NCI-H446 treated with DMSO at 0.1 percent for 48 hours (cell line): Measurements from ENCODE around the gene CYGB.
"Not testable (repeated sequence)": the region's sequence is repeated elsewhere in the genome, so short reads cannot be mapped to it uniquely, and the experiment has no call there.

ENCODE experiments used
- DNase-seq: peaks from one replicate; lab custom pipeline; 2025; lab: John Stamatoyannopoulos, UW

CYGB gene

GRCh38 chr17:76567634-76568432 is 30.3 kb upstream of the CYGB start:
- no peak for DNase-seq

DNA sequence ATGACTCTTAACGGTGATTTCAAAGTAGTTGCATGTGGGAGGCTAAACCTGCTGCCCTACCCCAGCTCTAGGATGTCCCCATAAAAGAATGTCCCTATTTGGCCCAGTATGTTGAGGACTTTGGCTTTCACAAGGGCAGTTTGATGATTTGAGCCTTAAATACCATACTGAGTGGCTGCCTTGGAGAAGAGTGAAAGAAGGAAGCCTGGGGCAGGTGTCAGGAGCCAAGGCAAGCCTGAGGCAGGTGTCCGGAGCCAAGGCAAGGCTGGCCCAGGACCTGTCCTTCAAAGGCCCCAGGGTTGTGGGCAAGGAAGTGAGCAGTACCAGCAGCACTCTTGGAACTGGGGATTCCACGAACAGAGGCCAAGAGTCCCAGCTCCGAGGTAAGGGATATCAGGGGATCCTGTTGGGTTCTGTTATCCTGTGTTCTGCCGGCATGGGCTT is 29.5 kb upstream of the CYGB start:
- no peak for DNase-seq

DNA sequence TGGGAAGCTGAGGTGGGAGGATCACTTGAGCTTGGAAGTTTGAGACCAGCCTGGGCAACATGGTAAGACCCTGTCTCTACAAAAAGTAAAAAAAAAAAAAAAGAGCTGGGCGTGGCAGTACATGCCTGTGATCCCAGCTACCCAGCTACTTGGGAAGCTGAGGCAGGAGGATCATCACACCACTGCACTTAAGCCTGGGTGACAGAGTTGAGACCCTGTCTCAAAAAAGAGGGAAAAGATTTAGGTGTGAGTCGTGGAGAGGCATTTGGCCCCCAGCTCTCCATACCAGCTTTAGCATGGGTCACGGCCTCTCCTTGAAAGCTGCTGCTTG is 29.1 kb upstream of the CYGB start:
- DNase-seq: no peak

GRCh38 chr17:76565728-76566612 is 28.5 kb upstream of the CYGB start:
- no peak for DNase-seq

DNA sequence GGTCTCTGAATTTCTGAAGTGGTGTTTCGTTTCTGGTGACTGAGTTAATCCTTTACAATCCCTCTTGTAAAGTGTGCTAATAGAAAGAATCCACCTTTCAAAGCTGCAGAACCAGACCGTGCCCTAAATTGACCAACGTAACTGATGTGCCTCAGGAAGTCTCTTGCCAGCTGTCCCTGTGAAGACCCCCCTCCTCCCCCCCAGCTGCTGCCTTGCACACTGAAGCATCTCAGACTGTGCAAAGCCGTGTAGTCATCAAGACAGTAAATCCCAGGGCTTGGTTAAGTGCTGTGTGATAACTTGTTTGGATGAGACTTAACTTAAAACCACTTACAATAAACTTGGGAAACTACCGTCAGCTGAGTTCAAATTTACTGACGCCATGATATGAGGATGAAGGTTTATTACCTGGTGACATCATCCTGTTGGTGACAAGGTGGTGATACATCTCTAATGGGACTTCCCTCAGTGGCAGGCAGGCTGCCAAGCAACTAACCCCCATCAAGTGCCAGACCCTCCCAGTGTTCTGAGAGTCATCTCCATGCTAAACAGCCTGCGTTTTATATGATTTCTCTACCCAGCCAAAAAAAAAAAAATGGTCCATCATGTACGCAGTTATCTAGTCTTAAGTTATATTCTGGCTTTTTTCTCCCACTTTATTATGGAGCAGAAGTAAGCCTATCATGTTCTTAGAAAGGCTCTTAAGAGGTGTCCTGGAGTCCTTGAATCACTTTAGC is 27.6 kb upstream of the CYGB start:
- DNase-seq: not testable (repeated sequence)

DNA sequence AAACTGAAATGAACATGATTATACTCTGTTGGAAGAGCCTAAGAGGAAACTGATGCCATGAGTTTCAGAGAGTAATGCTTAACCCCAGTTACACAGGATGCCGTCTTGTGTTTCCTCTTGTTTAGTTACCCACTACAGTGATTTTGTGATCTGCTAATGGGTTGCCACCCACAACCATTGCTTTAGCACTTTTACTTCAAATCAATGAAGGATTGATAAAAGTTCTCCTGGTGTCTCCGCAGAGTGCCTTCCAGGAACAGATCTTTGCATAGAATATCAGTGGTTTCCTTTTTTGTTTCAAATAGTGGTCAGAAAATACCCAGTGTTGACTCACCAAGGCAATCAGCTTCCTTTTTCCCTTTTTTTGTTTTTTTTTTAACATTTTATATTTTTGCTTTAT is 25.9 kb upstream of the CYGB start:
- not testable (repeated sequence) for DNase-seq

DNA sequence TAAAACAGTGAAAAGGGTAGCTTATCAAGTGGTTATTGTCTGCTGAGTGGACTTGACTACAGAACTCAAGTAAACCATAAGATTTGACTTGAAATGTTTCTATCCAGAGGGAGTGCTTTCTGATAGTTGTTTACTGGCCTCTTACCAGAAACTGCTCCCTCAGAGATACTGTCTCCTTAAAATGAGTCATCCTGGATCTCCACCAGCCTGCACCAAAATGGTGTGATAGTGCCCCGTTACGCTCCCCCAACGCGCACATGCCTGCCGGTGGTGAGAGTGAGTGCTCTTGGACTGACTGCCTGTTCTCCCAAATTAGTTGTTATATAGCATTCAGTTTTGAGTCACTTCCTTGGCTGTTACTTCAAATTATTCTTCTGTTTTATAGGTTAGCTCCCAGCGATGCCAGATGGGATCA is 25.2 kb upstream of the CYGB start:
- DNase-seq: peak; percentile 67

DNA sequence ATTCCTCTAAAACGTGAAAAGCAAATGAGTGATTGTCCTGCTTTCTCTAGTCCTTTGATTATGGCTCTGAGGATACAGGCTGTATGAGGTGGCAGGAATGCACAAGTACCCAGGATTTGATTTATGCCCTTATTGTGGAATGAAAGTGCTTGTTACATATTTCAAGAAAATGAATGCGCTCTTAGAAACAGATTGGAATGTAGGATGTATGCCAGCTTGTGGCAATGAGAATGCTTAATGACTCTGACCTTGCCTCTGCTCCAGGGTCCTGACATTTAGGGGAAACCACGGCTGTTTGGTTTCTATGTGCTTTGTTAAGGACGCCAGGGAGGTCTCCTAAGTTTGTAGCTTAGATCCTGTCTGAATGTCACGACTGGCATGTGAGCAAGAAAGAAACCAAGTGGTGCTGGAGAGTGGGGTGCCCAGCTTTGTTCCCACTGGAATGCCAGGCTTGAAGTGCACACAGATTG is 24.3 kb upstream of the CYGB start:
- no peak for DNase-seq

DNA sequence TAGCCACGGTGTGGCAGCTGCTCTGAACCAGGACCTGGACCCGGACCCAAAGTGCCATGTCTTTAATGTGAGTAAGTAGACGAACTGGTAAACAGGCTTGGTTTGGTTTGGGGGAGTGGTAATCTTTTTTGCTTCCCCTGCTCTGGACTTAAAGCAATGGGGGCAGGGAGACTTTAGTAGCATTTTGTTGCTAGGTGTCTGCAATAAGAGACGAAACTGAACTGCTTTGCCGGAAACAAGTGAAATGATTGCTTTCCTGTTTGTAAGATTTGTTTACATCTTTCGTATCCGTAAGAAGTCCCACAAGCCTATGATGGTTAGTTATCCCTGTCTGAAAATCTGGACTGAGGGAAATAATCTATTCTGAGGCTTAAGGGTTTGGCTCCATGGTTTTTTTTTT is 23.8 kb upstream of the CYGB start:
- DNase-seq: no peak

- no peak for DNase-seq
Measured at GRCh38 chr17:76560877-76561221, 23.3 kb upstream of the CYGB start.

DNA sequence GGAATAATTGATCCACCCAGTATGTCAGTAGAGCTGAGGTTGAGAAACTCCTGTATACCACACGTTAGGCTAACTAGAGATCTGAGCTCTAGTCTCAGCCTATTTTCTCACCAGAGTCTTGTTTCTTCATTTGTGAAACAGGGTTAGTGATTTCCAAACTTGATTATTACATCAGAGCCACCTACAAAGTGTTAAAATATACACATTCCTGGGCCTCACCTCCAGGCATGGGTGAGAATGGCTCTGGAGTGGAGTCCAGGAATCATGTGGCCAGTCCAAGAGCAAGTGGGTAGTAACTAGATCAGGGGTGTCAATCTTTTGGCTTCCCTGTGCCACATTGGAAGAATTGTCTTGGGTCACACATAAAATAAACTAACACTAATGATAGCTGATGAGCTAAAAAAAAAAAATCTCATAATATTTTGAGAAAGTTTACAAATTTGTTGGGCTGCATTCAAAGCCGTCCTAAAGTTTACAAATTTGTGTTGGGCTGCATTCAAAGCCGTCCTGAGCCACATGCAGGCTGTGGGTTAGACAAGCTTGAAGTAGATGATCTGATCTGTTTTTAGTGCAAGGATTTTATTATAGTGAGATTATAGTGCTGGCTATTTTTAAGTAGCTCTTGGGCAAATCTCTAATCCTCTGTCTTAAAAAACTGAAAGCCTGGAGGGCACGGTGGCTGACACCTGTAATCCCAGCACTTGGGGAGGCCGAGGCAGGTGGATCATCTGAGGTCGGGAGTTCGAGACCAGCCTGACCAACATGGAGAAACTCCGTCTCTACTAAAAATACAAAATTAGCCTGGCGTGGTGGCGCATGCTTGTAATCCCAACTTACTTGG is 22.7 kb upstream of the CYGB start:
- no peak for DNase-seq

DNA sequence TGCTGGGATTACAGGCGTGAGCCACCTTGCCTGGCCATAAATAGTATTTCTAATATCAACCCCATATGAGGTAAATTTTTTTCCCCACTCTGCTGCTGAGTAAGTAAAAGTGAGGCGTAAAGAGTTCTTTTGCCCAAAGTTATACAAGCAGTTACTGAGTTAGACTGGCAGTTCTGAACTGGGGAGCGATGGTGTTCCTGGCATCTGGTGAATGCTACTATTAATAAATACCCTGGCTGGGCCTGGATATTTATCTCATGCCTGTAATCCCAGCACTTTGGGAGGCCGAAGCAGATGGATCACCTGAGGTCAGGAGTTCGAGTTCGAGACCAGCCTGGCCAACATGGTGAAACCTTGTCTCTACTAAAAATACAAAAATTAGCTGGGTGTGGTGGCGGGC is 22.0 kb upstream of the CYGB start:
- not testable (repeated sequence) for DNase-seq

- peak; percentile 57 for DNase-seq
Measured at GRCh38 chr17:76558198-76559095, 20.9 kb upstream of the CYGB start.

DNA sequence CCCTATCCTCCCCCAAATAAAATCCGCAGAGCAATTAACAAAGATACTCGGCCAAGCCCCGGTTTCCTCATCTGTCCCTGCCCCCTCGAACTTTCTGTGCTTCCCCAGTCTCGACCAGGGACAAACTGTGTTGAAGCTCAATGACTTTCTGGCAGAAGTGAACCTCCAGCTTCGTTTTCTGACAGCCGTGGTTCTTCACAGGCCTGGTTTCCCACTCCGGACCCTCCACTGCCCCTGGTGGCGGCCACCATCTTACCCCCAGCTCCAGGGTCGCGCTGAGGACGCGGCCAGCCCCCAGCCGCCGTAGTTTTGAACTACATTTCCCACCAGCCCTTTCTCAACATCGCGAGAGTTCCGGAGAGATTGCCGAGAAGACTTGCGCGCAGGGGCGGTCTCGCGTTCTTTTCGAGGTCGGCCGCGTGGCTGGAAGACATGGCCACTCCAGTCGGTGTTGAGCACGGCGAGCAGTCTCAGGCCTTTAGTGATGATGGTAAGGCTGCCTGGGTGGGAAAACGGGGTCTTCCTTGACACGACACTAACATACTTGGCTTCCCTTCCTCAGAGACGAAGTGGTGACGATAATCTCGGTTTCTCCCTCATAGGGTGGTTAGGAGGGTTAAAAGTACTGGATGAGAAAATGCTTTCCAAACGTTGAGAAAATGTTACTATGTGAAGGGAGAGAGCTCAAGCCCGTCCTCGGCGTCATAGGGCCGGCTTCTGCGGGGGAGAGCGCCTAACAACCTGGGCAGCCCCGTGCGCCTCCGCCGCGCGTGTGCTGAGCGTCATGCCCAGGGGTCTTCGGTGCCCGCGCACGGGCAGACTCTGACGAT is 20.1 kb upstream of the CYGB start:
- DNase-seq: peak; percentile 96

DNA sequence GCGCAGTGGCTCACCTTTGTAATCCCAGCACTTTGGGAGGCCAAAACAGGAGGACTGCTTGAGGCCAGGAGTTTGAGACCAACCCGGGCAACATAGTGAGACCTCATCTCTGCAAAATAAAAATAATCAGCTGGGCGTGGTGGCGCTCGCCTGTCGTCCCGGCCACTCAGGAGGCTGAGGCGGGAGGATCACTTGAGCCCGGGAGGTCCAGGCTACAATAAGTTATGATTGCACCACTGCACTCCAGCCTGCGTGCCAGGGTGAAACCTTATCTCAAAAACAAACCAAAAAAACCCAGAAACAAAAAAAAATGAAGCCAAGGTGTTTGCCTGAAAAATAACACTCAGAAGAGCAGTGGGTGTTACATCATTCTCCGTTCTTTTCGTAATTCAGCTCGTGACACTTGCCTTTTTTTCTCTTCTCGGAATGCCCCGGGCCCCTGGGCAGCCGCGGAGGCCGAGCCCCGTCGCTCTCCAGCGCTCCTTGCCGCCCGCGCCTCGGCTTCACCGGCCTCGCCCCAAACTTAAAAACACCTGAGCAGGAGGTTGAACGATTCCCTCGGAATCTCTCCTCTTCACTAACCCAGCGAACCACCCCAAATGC is 19.4 kb upstream of the CYGB start:
- DNase-seq: no peak

GRCh38 chr17:76554131-76554530 is 16.6 kb upstream of the CYGB start:
- peak; percentile 70 for DNase-seq

DNA sequence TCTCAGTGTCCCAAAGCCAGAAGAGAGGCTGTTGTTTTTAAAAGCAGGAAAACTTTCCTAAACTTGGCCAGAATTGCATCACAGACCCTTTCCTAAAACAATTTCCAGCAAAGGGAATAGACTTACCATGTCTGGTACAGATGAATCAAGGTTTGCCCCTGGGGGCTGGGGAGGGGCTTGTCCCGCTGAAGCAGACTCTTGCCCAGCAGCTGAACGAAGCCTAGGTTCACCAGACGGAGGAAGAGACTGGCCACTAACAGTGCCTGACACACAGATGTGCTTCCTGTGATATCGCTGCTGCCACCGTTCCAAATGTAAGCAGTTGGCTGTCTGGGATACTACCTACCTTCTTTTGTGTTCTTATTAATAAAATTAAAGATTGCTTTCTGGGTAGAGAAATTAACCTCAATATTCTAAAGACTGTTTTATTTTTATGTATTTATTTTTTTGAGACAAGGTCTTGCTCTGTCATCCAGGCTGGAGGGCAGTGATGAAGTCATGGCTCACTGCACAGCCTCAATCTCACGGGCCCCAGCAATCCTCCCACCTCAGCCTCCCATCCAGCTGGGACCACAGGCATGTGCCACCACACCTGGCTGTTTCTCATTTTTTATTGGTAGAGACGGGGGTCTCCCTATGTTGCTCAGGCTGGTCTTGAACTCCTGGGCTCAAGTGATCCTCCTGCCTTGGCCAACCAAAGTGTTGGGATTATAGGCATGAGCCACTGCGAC is 15.8 kb upstream of the CYGB start:
- no peak for DNase-seq

- no peak for DNase-seq
Measured at GRCh38 chr17:76551685-76552084, 14.2 kb upstream of the CYGB start.
